Activated CD4-positive, alpha-beta T cell treated with anti-CD3 and anti-CD28 coated beads, Interleukin-2, amount 50 U/mL, for 24 hours (primary cell): ENCODE measurements around the gene HEYL.

ENCODE experiments used
- DNase-seq, 2 donors: peaks; one replicate each; pipeline ENCODE4 v3.0.0-alpha.2; 2020; ENCODE audit warnings: low read depth in 1 of 2, low spot score in 1 of 2

The HEYL gene

GRCh38 chr1:39666772-39667171 is 27.3 kb upstream of the HEYL start:
- peak in 1 of 2 donors; percentile 45 for DNase-seq

GRCh38 chr1:39663559-39663958 is 24.1 kb upstream of the HEYL start:
- DNase-seq: no peak

DNA sequence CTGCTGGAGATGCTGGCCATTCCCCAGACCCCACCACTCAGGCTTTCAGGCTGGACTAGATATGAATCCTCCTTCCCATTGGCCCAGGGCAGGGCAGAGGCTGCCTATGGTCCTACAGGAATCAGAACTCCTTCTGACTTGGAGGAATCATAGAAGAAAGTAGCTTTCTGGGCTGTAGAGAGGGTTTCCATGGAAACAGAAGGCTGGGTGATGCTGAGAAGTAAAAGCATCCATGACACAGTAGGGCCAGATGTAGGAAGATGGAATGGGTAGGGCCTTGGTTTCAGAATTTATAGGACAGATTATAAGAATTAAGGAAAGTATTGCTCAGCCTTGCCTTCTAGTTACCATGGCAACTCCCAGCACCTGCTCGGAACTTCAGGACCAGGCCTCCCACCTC is 23.4 kb upstream of the HEYL start:
- DNase-seq: no peak

DNA sequence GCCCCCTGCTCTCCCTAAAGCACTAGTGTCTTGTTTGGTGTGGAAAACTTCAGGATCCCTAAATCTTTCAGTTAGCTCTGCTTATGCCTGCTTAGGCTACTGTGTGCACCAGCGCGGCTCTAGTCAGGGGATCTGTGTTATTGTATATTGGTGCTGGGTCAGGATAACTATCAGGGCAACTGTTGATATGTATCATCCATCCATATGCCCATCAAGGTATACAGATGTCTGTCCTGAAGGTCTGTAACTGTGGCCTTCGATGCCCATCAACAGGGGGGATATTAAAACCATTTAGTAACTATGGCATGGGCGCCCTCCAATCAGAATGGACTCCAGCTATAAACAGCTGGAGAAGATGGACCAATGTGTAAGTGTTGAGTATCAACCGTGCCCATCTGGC is 20.1 kb upstream of the HEYL start:
- no peak for DNase-seq

DNA sequence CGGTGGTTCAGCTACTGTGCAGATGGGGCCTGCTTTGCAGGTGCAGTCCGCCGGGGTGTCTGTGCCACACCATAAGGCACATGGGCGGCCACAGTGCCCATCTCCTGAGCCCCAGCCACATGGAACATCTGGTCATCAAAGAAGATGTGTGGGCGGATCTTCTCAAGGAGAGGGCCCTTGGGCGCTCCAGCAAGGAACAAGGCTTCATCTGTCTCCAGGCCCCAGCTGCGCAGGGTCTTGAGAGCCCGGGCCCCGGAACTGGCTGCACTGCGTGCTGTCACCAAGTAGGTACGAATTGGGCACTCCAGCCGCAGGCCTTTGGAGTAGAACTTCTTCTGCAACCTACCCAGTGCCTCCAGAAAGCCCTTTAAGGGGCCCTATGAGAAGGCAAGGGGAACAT is 19.7 kb upstream of the HEYL start:
- DNase-seq: no peak

- peak in 1 of 2 donors; percentile 41 for DNase-seq
These were observed 18.6 kb upstream of the HEYL start for GRCh38 chr1:39657923-39658485.

GRCh38 chr1:39657402-39657801 is 18.0 kb upstream of the HEYL start:
- no peak for DNase-seq

DNA sequence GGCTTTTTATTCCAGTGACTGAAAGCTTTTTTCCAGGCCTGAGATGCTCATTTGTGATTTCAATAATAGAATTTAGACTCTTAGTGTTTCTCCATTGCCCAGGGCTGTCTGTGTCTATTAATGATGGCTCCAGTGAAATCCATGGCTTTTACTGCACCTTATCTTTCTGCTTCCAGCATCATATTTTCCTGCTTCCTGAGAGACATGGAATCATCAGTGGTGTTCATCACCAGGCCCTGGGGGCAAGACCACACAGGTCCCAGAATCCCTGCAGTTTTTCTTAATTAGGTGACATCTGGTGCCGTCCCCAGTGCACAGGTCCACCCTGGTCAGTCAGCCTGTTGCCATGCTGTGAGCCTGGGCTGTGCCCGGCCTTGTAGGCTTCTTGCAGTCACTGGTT is 16.9 kb upstream of the HEYL start:
- DNase-seq: no peak

DNA sequence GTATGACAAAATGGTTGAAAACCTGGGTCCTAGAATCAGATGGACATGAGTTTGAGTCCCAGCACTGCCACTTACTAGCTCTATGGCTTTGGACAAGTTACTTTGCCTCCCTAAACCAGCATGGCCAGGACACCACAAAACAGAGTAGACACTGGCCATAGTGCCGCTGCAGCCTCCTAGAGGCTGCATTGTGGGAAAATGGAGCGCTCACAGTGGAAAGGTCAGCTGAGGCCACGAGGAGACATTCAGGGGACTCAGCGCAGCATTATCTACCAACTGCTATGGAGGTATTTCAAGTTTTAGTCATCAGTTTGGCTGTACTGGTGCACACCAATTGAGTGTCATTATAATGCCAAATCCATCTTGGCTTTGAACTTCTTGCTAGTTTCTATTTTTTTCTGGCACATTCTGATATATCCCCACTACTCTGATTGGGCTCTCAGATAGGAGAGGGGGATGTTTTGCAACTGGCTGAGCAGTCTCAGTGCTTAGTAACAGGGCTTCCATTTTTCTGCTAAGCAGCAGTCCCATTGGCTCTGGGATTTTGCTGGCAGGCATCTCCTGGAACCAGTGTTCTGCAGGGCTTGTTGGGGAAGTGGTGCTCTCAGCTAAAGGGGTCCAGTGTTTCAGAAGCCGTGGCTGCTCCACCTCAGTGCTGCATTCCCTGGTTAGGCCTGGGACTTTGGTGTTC is 16.3 kb upstream of the HEYL start:
- no peak for DNase-seq

- DNase-seq: no peak
These were observed 14.8 kb upstream of the HEYL start for GRCh38 chr1:39654291-39654690.

GRCh38 chr1:39653546-39654031 is 14.1 kb upstream of the HEYL start:
- peak; percentile 52 to 60 for DNase-seq

DNA sequence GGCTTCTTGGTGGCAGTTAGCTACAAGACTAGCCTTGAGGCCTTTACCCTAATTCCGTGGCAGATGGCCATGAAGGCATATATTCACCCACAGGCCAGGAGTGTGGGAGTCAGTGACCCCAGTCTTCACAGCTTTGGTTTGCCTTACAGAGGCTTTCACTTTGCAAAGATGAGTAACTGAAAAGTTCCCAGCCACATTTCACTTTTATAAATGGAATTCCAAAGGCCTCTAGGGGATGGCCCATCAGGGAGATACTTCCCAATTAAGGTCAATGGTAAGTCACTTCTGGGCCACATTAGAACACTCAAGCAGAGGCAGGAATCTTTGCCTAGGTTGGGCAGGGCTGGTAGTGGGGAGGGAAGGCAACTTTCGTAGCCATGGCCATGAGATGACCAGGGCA is 13.1 kb upstream of the HEYL start:
- DNase-seq: no peak

GRCh38 chr1:39652105-39652504 is 12.7 kb upstream of the HEYL start:
- no peak for DNase-seq

DNA sequence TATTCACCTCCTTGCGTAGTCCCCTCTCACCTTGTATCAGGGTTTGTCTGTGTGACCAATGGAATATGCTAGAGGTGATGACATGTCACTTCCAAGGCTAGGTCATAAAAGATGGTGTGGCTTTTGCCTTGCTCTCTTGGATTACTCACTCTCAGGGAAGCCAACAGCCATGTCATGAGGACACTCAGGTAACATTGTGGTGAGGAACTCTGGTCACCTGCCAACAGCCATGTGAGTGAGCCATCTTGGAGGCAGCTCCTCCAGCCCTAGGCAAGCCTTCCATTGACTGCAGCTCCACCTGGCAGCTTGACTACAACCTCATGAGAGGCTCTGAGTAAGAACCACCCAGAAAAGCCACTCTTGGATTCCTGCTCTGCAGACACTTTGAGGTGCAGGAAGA is 11.0 kb upstream of the HEYL start:
- no peak for DNase-seq

DNA sequence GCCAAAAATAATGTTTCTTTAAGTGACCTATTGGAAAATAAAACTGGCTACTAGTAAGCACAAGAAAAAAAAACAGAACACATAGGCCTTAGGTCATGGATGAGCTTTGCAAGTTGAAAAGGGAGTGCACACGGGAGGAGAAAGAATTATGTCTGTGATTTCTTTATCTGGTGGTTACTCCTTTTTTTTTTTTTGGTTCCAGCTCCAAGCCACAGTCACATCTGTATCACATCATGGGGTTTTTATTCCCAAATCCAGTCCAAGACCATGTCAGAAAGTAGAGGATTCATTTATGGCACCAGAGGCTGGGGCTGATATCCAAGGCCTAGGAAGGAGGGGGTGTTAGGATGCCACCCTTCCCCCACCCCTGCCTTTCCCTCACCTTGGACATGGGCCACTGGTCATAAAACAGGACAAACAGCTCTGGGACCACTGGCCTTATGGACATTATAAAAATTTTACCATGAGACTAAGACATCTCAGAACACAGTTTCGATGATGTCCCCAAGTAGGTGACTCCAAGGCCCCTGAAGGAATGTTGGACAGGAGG is 10.3 kb upstream of the HEYL start:
- DNase-seq: no peak

DNA sequence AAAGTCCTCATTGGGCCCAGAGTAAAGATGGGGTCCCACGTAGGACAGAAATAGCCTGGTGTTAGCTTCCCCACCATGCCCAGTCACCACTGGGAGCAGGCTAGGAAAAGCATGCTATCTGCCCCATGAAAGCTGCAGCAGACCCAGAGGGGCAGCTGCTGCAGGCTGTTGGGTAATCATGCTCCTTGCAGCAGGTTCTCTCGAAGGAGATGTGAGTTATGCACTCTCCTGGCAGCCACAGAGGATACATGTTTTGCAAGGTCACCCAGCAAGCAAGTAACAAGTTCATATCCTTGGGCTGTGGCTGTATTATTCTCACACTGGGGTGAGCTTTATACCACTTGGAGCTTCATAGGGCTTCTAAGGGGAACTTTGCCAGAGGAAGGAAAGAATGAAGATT is 9.1 kb upstream of the HEYL start:
- no peak for DNase-seq

DNA sequence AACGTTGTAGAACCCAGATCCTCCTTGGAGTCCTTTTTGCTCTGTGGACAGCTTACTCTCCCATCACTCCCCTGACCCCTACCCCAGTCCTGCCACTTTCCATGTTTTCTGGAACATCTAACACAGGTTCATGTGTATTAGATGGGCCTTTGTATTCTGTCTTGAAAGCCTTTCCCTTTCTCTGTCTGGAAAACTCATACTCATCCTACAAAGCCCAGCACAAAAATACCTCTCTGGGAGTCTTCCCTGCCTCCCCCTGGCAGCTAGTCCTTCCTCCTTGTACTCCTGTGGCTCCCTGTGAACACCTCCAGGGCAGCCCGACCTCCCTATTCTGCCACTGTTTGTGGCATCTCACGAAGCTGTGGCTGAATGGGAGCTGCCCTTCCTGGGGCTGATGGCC is 7.8 kb upstream of the HEYL start:
- DNase-seq: no peak

GRCh38 chr1:39646232-39647081 is 7.0 kb upstream of the HEYL start:
- no peak for DNase-seq

DNA sequence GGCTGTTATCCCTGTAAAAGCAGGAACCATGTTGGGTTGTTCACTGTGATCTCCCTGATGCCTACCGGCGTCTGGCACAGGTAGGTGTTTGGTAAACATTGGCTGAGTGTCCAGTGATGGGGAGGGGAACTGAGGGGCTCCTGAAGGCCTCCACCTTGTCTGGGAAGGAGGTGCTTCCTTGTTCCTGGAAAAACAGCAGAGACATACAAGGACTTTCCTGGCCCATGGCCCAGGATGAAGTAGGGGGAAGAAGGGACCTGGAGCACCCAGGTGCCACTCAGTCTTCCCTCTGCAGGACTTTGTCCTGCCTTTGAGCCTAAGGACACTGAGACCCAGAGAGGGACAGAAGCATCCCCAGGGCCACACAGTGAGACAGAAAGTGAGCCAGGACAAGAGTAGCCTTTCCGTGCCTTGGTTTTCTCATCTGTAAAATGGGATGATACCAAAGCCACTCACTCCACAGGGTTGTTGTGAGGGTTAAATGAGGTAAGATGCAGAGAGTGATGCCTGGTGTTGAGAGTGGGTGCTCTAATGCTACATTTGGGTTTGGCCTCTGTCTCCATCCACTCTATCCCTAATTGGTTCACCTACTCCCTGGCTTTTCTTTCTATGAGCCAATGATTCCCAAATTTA is 6.1 kb upstream of the HEYL start:
- no peak for DNase-seq

- DNase-seq: no peak
These were observed 4.3 kb upstream of the HEYL start for GRCh38 chr1:39643705-39644104.

- DNase-seq: no peak
These were observed 3.4 kb upstream of the HEYL start for GRCh38 chr1:39642796-39643195.
